ENCODE data around the gene PAFAH1B1.
"Not testable (repeated sequence)": the region's sequence is repeated elsewhere in the genome, so short reads cannot be mapped to it uniquely, and the experiment has no call there.

PAFAH1B1 gene

GRCh38 chr17:2636169-2636930, 42.9 kb downstream of the PAFAH1B1 start:
- TF ChIP-seq, protein P1, sequence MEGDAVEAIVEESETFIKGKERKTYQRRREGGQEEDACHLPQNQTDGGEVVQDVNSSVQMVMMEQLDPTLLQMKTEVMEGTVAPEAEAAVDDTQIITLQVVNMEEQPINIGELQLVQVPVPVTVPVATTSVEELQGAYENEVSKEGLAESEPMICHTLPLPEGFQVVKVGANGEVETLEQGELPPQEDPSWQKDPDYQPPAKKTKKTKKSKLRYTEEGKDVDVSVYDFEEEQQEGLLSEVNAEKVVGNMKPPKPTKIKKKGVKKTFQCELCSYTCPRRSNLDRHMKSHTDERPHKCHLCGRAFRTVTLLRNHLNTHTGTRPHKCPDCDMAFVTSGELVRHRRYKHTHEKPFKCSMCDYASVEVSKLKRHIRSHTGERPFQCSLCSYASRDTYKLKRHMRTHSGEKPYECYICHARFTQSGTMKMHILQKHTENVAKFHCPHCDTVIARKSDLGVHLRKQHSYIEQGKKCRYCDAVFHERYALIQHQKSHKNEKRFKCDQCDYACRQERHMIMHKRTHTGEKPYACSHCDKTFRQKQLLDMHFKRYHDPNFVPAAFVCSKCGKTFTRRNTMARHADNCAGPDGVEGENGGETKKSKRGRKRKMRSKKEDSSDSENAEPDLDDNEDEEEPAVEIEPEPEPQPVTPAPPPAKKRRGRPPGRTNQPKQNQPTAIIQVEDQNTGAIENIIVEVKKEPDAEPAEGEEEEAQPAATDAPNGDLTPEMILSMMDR (IDR thresholded peaks at IDR 0.05; ENCODE audit: low read depth, low read length), result no peak
- no peaks in the 10 kb centered on the region for H3K9me3 ChIP-seq (ENCODE audit: severe bottlenecking)
- no peaks in the 10 kb centered on the region for H3K27me3 ChIP-seq (ENCODE audit: insufficient read depth, low read depth, severe bottlenecking)
- no peak overlapping the region for H3K4me3 ChIP-seq (ENCODE audit: low read depth, low read length)
- H3K36me3 ChIP-seq, result peaks cover 49% of the 10 kb centered on the region
- H3K27ac ChIP-seq, result no peak overlapping the region
- no peak for DNase-seq

- TF ChIP-seq, protein P1 (IDR thresholded peaks at IDR 0.05; ENCODE audit: low read depth, low read length), result no peak
These were observed 44.0 kb downstream of the PAFAH1B1 start for GRCh38 chr17:2637422-2637821.

GRCh38 chr17:2644971-2645370, 51.5 kb downstream of the PAFAH1B1 start:
- H3K4me3 ChIP-seq (ENCODE audit: low read depth, low read length), result no peak overlapping the region
- DNase-seq, result no peak
- TF ChIP-seq, protein P1 (IDR thresholded peaks at IDR 0.05; ENCODE audit: low read depth, low read length), result no peak
- no peaks in the 10 kb centered on the region for H3K27me3 ChIP-seq (ENCODE audit: insufficient read depth, low read depth, severe bottlenecking)
- H3K9me3 ChIP-seq (ENCODE audit: severe bottlenecking), result no peaks in the 10 kb centered on the region
- H3K36me3 ChIP-seq, result peaks cover 68% of the 10 kb centered on the region
- H3K27ac ChIP-seq, result no peak overlapping the region

More at GRCh38 chr17:2637422-2637821, 44.0 kb downstream of the PAFAH1B1 start:
- H3K27me3 ChIP-seq (ENCODE audit: insufficient read depth, low read depth, severe bottlenecking), result no peaks in the 10 kb centered on the region
- H3K9me3 ChIP-seq (ENCODE audit: severe bottlenecking), result no peaks in the 10 kb centered on the region
- H3K36me3 ChIP-seq, result peaks cover 56% of the 10 kb centered on the region
- no peak overlapping the region for H3K27ac ChIP-seq
- DNase-seq, result no peak
- no peak overlapping the region for H3K4me3 ChIP-seq (ENCODE audit: low read depth, low read length)

DNA sequence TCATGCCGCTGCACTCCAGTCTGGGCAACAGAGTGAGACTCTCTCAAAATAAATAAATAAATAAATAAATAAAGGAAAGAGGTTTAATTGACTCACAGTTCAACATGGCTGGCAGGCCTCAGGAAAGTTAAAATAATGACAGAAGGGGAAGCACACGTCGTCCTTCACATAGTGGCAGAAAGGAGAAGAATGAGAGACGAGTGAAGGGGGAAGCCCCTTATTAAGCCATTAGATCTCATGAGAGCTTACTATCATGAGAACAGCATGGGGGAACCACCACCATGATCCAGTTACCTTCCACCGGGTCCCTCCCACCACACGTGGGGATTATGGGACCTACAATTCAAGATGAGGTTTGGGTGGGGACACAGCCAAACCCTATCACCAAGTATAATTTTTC, 54.5 kb downstream of the PAFAH1B1 start:
- TF ChIP-seq, protein P1 (IDR thresholded peaks at IDR 0.05; ENCODE audit: low read depth, low read length), result no peak
- DNase-seq, result no peak
- H3K36me3 ChIP-seq, result peaks cover 63% of the 10 kb centered on the region

GRCh38 chr17:2649191-2649590, 55.7 kb downstream of the PAFAH1B1 start:
- no peak for DNase-seq
- Histone ChIP-seq H3K27ac (no peak overlapping the region), H3K27me3 (ENCODE audit: insufficient read depth, low read depth, severe bottlenecking) (no peaks in the 10 kb centered on the region), H3K9me3 (ENCODE audit: severe bottlenecking) (no peaks in the 10 kb centered on the region), H3K36me3 (peaks cover 56% of the 10 kb centered on the region), H3K4me3 (ENCODE audit: low read depth, low read length) (no peak overlapping the region)
- TF ChIP-seq, protein P1 (IDR thresholded peaks at IDR 0.05; ENCODE audit: low read depth, low read length), result no peak

More for the DNA sequence above, 54.5 kb downstream of the PAFAH1B1 start:
- no peaks in the 10 kb centered on the region for H3K9me3 ChIP-seq (ENCODE audit: severe bottlenecking)
- no peak overlapping the region for H3K4me3 ChIP-seq (ENCODE audit: low read depth, low read length)
- H3K27ac ChIP-seq, result no peak overlapping the region
- no peaks in the 10 kb centered on the region for H3K27me3 ChIP-seq (ENCODE audit: insufficient read depth, low read depth, severe bottlenecking)

DNA sequence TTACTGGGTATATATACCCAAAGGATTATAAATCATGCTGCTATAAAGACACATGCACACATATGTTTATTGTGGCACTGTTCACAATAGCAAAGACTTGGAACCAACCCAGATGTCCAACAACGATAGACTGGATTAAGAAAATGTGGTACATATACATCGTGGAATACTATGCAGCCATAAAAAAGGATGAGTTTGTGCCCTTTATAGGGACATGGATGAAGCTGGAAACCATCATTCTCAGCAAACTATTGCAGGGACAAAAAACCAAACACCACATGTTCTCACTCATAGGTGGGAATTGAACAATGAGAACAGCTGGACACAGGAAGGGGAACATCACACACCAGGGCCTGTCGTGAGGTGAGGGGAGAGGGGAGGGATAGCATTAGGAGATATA, 59.5 kb downstream of the PAFAH1B1 start:
- not testable (repeated sequence) for DNase-seq; H3K27me3 ChIP-seq (ENCODE audit: insufficient read depth, low read depth, severe bottlenecking); H3K9me3 ChIP-seq (ENCODE audit: severe bottlenecking); H3K27ac ChIP-seq; H3K4me3 ChIP-seq (ENCODE audit: low read depth, low read length)
- peaks cover 39% of the 10 kb centered on the region for H3K36me3 ChIP-seq

Data from WERI-Rb-1 (cell line).